ENCODE measurements around the gene GEMIN7. TPM values are rescaled to one million over a fixed set of nuclear protein-coding genes. Genes with fewer than 3 reads are reported as not detected.

The GEMIN7 gene
- polyA plus RNA-seq, 1 donor from 2014 or later: 26.5 TPM

GRCh38 chr19:45122832-45123231, 43.8 kb downstream of the GEMIN7 start:
- Histone ChIP-seq H3K9me3 (ENCODE audit: low read length) (no peaks in the 10 kb centered on the region), H3K4me2 (ENCODE audit: low read length) (no peak overlapping the region), H3K4me3 (ENCODE audit: low read length) (no peak overlapping the region), H3K9ac (ENCODE audit: low read length) (no peak overlapping the region), H3K27me3 (ENCODE audit: insufficient read depth, low read depth, low read length) (no peaks in the 10 kb centered on the region), H3K27ac (ENCODE audit: low read length) (no peak overlapping the region), H3K9me2 (ENCODE audit: insufficient read depth, low read length) (no peaks in the 10 kb centered on the region), H3F3A (ENCODE audit: insufficient read depth, low read length, poor library complexity, severe bottlenecking) (no peaks in the 10 kb centered on the region), H3K36me3 (ENCODE audit: insufficient read depth, low read length) (no peaks in the 10 kb centered on the region), H2AFZ (ENCODE audit: low read depth, low read length) (no peak overlapping the region), H3K79me2 (replicated peaks; ENCODE audit: insufficient read depth, low read length) (peaks cover 24% of the 10 kb centered on the region), H4K20me1 (ENCODE audit: insufficient read depth) (no peaks in the 10 kb centered on the region)
- no peak for TF ChIP-seq SMC3 (conservative IDR thresholded peaks at IDR 0.05; ENCODE audit: poor library complexity)
- no peak for TF ChIP-seq TAF1 (IDR thresholded peaks at IDR 0.05; ENCODE audit: low read depth)
- TF ChIP-seq EP300 (conservative IDR thresholded peaks at IDR 0.05; ENCODE audit: poor library complexity, severe bottlenecking): no peak
- no peak for TF ChIP-seq CTCF (IDR thresholded peaks at IDR 0.05; ENCODE audit: poor library complexity, severe bottlenecking)
- TF ChIP-seq EZH2 (IDR thresholded peaks at IDR 0.05; ENCODE audit: borderline replicate concordance, insufficient read depth, low read length, poor library complexity, severe bottlenecking): no peak
- TF ChIP-seq MXI1 (conservative IDR thresholded peaks at IDR 0.05; ENCODE audit: poor library complexity, severe bottlenecking): no peak
- TF ChIP-seq RAD21 (conservative IDR thresholded peaks at IDR 0.05): no peak
- TF ChIP-seq REST (IDR thresholded peaks at IDR 0.05; ENCODE audit: borderline replicate concordance): no peak
- no peak for TF ChIP-seq POLR2AphosphoS5 (IDR thresholded peaks at IDR 0.05)

DNA sequence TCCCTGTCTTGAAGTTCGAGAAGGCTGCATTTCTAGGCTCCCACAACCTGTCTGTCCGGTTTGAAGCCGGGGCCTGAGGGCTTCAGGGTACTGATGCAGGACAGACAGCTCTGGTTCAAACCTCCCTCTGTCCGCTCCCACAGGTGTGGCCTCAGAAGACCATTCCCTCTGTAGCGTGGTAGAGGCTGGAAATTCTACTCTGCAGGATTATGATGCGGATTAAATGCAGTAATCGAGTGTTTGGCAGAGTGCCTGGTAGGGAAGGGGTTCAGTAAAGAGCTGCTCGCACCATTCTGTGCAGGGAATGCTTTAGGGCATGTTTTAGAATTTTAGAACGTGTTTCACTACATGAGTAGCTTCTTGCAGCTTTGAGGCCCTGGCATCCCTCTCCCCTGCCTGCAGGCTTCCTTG, 44.4 kb downstream of the GEMIN7 start:
- H3K4me2 ChIP-seq (ENCODE audit: low read length): no peak overlapping the region
- no peak overlapping the region for H3K9ac ChIP-seq (ENCODE audit: low read length)
- no peak overlapping the region for H3K27ac ChIP-seq (ENCODE audit: low read length)
- no peaks in the 10 kb centered on the region for H3F3A ChIP-seq (ENCODE audit: insufficient read depth, low read length, poor library complexity, severe bottlenecking)
- H3K27me3 ChIP-seq (ENCODE audit: insufficient read depth, low read depth, low read length): no peaks in the 10 kb centered on the region
- H3K36me3 ChIP-seq (ENCODE audit: insufficient read depth, low read length): no peaks in the 10 kb centered on the region
- H3K79me2 ChIP-seq (replicated peaks; ENCODE audit: insufficient read depth, low read length): peaks cover 24% of the 10 kb centered on the region
- H3K9me2 ChIP-seq (ENCODE audit: insufficient read depth, low read length): no peaks in the 10 kb centered on the region
- no peak overlapping the region for H3K4me3 ChIP-seq (ENCODE audit: low read length)
- TF ChIP-seq RAD21 (conservative IDR thresholded peaks at IDR 0.05) (no peak), REST (IDR thresholded peaks at IDR 0.05; ENCODE audit: borderline replicate concordance) (no peak), EZH2 (IDR thresholded peaks at IDR 0.05; ENCODE audit: borderline replicate concordance, insufficient read depth, low read length, poor library complexity, severe bottlenecking) (no peak), TAF1 (IDR thresholded peaks at IDR 0.05; ENCODE audit: low read depth) (no peak), MXI1 (conservative IDR thresholded peaks at IDR 0.05; ENCODE audit: poor library complexity, severe bottlenecking) (no peak), POLR2AphosphoS5 (IDR thresholded peaks at IDR 0.05) (no peak), SMC3 (conservative IDR thresholded peaks at IDR 0.05; ENCODE audit: poor library complexity) (no peak), EP300 (conservative IDR thresholded peaks at IDR 0.05; ENCODE audit: poor library complexity, severe bottlenecking) (no peak), CTCF (IDR thresholded peaks at IDR 0.05; ENCODE audit: poor library complexity, severe bottlenecking) (no peak)
- H2AFZ ChIP-seq (ENCODE audit: low read depth, low read length): no peak overlapping the region
- H3K9me3 ChIP-seq (ENCODE audit: low read length): no peaks in the 10 kb centered on the region
- no peaks in the 10 kb centered on the region for H4K20me1 ChIP-seq (ENCODE audit: insufficient read depth)
